Liver (tissue), 3 donors: ENCODE measurements around the gene RAB11FIP5.

ENCODE experiments used
- EGR1 ChIP-seq, 2 donors: IDR thresholded peaks; 2 replicates each; pipeline ENCODE4 v1.6.1; 2016 to 2018; ENCODE audit warnings: antibody characterized with exemption in 2 of 2, low read depth in 2 of 2
- FOXA1 ChIP-seq: IDR thresholded peaks from 2 replicates; pipeline ENCODE4 v1.6.1; 2016; ENCODE audit warnings: antibody characterized with exemption
- FOXA2 ChIP-seq: IDR thresholded peaks from 2 replicates; pipeline ENCODE4 v1.6.1; 2016; ENCODE audit warnings: antibody characterized with exemption
- HNF4A ChIP-seq, 2 donors: conservative IDR thresholded peaks; 2 replicates each; pipeline ENCODE4 v1.6.1; 2016; ENCODE audit warnings: antibody characterized with exemption in 2 of 2, mild to moderate bottlenecking in 2 of 2
- JUND ChIP-seq, 2 donors: IDR thresholded peaks; 2 replicates each; pipeline ENCODE4 v1.6.1; 2016; ENCODE audit warnings: antibody characterized with exemption in 2 of 2
- RAD21 ChIP-seq, 2 donors: IDR thresholded peaks; 2 replicates each; pipeline ENCODE4 v1.6.1; 2016; ENCODE audit warnings: antibody characterized with exemption in 2 of 2, mild to moderate bottlenecking in 2 of 2
- RXRA ChIP-seq, 2 donors: IDR thresholded peaks; 2 replicates each; pipeline ENCODE4 v1.6.1; 2017 to 2018; ENCODE audit warnings: antibody characterized with exemption in 2 of 2, mild to moderate bottlenecking in 1 of 2
- TAF1 ChIP-seq: conservative IDR thresholded peaks from 2 replicates; pipeline ENCODE4 v1.6.1; 2016; ENCODE audit warnings: antibody characterized with exemption, mild to moderate bottlenecking
- YY1 ChIP-seq: IDR thresholded peaks from 2 replicates; pipeline ENCODE4 v1.6.1; 2016; ENCODE audit warnings: antibody characterized with exemption, mild to moderate bottlenecking
- TF ChIP-seq, protein P1 (sequence below): fragments of 150-350 bp; IDR thresholded peaks from 2 replicates; pipeline ENCODE4 v1.5.1; 2017; ENCODE audit warnings: improper control_type of control experiment, low read depth, low read length; ENCODE audit not compliant: missing input control
- TF ChIP-seq, protein P2 (sequence below): IDR thresholded peaks from 2 replicates; pipeline ENCODE4 v1.6.1; 2016; ENCODE audit warnings: antibody characterized with exemption
- TF ChIP-seq, protein P3 (sequence below): IDR thresholded peaks from 2 replicates; pipeline ENCODE4 v1.6.1; 2016; ENCODE audit warnings: antibody characterized with exemption, mild to moderate bottlenecking
- TF ChIP-seq, protein P4 (sequence below): IDR thresholded peaks from 2 replicates; pipeline ENCODE4 v1.6.1; 2016; ENCODE audit warnings: antibody characterized with exemption
- TF ChIP-seq, protein P5 (sequence below): IDR thresholded peaks from 2 replicates; pipeline ENCODE4 v1.6.1; 2016; ENCODE audit warnings: antibody characterized with exemption
- donor health status: healthy.
- donor health status: healthy.

DNA sequence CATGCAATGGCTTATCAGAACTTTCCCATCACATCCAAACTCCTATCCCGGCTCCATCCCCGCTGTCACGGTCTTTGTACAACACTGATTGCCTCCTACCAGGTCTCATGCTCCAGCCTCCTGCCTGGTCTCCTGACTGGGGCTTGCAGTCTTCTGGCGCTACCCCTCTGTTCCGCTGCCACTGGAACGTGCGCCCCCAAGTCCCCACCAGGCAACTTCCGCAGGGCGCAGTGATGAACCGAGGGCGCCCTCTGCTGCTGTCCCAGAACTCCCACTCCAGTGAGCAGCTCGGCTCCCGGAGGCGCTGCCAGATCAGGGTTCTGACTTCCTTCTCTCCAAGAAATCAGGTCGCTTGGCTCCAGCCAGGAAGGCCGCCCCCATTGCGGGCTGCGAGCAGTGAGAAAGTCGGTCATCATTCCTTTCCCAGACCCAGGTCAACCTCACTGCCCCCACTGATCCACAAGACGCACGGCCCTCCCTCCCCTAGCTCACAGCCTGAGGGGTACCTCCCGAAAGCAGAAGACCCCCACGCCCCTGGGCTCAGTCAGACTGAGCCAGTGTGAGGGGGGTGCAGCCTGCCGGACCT lies 43.9 kb upstream of the RAB11FIP5 start:
- TF ChIP-seq FOXA1 (no peak), RXRA (IDR thresholded peaks at IDR 0.05) (no peak), TAF1 (no peak), JUND (IDR thresholded peaks at IDR 0.05) (no peak), YY1 (no peak), RAD21 (IDR thresholded peaks at IDR 0.05) (peak; percentile 87 to 89), HNF4A (conservative IDR thresholded peaks at IDR 0.05) (no peak), FOXA2 (no peak), EGR1 (IDR thresholded peaks at IDR 0.05; ENCODE audit: low read depth in 2 of 2) (no peak)
- TF ChIP-seq, protein P1, sequence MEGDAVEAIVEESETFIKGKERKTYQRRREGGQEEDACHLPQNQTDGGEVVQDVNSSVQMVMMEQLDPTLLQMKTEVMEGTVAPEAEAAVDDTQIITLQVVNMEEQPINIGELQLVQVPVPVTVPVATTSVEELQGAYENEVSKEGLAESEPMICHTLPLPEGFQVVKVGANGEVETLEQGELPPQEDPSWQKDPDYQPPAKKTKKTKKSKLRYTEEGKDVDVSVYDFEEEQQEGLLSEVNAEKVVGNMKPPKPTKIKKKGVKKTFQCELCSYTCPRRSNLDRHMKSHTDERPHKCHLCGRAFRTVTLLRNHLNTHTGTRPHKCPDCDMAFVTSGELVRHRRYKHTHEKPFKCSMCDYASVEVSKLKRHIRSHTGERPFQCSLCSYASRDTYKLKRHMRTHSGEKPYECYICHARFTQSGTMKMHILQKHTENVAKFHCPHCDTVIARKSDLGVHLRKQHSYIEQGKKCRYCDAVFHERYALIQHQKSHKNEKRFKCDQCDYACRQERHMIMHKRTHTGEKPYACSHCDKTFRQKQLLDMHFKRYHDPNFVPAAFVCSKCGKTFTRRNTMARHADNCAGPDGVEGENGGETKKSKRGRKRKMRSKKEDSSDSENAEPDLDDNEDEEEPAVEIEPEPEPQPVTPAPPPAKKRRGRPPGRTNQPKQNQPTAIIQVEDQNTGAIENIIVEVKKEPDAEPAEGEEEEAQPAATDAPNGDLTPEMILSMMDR, result peak; percentile 66
- TF ChIP-seq, protein P2, sequence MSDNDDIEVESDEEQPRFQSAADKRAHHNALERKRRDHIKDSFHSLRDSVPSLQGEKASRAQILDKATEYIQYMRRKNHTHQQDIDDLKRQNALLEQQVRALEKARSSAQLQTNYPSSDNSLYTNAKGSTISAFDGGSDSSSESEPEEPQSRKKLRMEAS, result no peak
- TF ChIP-seq, protein P3, sequence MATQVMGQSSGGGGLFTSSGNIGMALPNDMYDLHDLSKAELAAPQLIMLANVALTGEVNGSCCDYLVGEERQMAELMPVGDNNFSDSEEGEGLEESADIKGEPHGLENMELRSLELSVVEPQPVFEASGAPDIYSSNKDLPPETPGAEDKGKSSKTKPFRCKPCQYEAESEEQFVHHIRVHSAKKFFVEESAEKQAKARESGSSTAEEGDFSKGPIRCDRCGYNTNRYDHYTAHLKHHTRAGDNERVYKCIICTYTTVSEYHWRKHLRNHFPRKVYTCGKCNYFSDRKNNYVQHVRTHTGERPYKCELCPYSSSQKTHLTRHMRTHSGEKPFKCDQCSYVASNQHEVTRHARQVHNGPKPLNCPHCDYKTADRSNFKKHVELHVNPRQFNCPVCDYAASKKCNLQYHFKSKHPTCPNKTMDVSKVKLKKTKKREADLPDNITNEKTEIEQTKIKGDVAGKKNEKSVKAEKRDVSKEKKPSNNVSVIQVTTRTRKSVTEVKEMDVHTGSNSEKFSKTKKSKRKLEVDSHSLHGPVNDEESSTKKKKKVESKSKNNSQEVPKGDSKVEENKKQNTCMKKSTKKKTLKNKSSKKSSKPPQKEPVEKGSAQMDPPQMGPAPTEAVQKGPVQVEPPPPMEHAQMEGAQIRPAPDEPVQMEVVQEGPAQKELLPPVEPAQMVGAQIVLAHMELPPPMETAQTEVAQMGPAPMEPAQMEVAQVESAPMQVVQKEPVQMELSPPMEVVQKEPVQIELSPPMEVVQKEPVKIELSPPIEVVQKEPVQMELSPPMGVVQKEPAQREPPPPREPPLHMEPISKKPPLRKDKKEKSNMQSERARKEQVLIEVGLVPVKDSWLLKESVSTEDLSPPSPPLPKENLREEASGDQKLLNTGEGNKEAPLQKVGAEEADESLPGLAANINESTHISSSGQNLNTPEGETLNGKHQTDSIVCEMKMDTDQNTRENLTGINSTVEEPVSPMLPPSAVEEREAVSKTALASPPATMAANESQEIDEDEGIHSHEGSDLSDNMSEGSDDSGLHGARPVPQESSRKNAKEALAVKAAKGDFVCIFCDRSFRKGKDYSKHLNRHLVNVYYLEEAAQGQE, result no peak
- TF ChIP-seq, protein P4, sequence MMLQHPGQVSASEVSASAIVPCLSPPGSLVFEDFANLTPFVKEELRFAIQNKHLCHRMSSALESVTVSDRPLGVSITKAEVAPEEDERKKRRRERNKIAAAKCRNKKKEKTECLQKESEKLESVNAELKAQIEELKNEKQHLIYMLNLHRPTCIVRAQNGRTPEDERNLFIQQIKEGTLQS, result no peak
- TF ChIP-seq, protein P5, sequence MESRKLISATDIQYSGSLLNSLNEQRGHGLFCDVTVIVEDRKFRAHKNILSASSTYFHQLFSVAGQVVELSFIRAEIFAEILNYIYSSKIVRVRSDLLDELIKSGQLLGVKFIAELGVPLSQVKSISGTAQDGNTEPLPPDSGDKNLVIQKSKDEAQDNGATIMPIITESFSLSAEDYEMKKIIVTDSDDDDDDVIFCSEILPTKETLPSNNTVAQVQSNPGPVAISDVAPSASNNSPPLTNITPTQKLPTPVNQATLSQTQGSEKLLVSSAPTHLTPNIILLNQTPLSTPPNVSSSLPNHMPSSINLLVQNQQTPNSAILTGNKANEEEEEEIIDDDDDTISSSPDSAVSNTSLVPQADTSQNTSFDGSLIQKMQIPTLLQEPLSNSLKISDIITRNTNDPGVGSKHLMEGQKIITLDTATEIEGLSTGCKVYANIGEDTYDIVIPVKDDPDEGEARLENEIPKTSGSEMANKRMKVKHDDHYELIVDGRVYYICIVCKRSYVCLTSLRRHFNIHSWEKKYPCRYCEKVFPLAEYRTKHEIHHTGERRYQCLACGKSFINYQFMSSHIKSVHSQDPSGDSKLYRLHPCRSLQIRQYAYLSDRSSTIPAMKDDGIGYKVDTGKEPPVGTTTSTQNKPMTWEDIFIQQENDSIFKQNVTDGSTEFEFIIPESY, result no peak
